Stimulated activated CD4-positive, alpha-beta T cell treated with anti-CD3 and anti-CD28 coated beads, TNF-alpha, amount 100 ng/mL, for 1 hour (primary cell): Measurements from ENCODE around the gene NPW.
"Not testable (repeated sequence)": the region's sequence is repeated elsewhere in the genome, so short reads cannot be mapped to it uniquely, and the experiment has no call there.

Source experiments
- DNase-seq, 3 donors: peaks; one replicate each; pipeline ENCODE4 v3.0.0-alpha.2; 2020; ENCODE audit warnings: low read depth in 3 of 3, low spot score in 1 of 3

Gene NPW

GRCh38 chr16:2019921-2020831 is 591 bp downstream of the NPW start:
- DNase-seq: no peak

DNA sequence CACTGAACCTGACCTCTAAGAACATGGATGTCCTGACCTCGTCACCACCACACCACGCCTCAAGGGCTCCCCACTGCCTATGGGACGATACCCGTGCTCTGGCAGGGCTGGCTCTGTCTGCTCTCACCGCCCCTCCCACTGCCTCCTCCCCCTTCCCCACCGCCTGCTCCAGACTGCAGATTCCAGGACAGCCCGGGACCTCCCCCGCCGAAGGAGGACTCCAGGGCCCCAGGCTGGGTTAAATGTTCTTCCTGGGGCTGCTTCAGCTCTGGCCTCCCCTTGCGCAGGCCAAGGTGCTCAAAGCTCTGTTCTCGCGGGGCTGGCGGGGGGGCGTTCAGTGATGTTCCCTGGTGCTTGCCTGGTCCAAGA is 3.1 kb downstream of the NPW start:
- no peak for DNase-seq

DNA sequence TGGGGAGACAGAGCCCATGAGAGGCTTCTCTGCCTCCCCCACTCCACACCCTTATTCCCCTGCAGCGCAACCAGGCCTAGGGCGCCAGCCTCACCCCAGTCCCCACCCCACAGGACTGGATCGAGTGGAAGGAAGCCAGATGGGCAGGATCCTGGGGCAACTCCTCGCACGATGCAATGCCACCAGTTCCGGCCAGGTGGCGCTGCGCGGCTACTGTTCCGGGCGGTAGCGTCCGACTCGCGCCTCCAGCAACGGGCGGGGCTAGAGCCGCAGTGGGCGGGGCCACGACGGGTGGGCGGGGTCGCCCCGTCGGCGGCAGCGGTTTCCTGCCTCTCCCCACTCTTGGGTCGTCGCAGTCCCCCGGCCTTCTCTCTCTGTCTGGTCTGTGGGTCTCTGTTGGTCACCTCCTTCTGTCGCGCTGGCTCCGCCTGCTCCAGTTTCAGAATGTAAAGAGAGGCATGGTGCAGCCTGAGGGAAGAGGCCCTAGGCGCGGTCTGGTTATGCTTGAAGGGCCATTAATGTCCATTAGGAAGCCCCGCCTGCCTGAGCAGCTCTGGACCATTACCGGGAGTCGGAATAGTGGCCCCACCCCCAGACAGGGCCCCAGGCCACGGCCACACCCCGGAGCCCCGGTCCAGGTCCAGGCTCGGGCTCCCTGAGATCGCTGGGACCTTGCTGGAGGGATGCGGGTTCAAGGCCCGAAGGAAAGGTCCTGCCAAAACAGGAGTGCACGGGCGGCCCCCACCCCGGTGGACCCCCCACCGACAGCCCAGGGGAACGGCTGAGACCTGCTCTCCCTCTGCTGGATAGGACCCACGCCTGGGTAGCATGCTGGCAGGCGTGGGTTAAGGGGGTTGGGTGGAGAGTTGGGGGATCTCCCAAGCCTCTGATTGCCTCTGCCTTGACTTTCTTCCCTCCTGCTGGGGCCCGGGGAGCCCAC is 3.8 kb downstream of the NPW start:
- DNase-seq: peak; percentile 86 to 99 (median 97)

DNA sequence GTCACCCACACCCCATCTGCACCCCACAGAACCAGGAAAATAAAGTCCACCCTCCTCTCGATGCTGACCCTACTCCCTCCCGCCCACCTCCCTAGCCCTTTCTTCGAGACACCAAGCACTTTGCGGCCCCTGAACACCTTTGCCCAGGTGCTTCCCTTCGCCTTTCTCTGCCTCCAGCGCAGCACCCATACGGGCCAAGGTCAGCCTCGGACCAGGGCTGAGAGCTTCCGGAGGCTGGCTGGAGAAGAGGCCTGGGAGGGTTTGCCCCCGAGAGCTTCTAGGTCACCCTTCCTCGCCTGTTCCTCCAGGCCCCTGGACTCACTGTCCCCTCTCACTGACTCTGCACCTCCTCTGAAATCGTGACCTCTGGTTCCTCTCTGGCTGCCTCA is 4.4 kb downstream of the NPW start:
- DNase-seq: no peak

DNA sequence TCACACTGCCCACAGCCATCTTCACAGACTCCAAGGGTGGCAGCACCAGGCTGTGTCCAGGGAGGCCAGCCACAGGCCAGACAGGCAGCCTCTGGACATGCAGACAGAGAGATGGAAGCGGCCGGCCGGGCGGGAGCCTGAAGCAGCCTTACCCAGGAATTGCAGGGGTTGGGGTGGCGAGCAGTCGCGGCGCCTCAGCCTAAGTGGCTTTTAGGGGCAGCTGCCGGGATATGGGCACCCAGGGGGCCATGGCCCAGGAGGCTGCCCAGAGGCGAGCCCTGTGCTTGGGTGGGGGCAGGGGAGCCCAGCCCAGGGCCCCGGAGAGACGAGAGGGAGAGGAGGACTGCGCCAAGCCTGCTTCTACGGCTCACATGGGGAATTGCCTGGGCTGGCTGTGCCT is 5.7 kb downstream of the NPW start:
- DNase-seq: no peak

- no peak for DNase-seq
These were observed 6.4 kb downstream of the NPW start for GRCh38 chr16:2025878-2026460.

DNA sequence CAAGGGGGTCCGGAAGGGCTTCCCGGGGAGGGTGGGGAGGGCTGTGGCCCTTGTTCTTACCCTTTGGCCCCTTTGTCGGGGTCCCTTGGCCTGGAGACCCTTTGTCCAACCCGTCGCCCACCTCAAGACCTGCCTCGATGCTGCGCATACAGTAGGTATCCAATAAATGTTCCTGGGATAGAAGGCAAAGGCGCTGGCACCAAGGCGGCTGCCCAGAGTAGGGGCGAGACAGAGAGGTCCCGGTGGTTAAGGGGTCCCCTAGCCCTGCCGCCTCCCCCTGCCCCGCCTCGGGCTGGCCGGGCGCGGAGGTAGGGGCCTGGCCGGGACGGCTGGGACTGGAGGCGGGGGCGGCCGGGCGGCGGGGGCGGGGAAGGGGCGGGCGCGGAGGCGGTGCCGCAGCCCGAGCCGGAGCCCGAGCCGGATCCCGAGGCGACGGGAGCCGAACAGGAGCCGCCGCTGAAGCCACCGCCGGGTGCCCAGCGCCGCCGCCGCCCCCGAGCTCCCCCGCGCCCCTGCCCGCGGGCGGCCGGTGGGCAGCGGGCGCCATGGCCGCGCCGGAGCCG is 7.0 kb downstream of the NPW start, which contains the start of gene NHERF2:
NHERF2 (plus strand) TSS at position 442 of the 563 bp plus-strand sequence; CDS start at position 546, 104 bp downstream.
- no peak for DNase-seq

- no peak for DNase-seq
These were observed 7.7 kb downstream of the NPW start for GRCh38 chr16:2027024-2028010.

DNA sequence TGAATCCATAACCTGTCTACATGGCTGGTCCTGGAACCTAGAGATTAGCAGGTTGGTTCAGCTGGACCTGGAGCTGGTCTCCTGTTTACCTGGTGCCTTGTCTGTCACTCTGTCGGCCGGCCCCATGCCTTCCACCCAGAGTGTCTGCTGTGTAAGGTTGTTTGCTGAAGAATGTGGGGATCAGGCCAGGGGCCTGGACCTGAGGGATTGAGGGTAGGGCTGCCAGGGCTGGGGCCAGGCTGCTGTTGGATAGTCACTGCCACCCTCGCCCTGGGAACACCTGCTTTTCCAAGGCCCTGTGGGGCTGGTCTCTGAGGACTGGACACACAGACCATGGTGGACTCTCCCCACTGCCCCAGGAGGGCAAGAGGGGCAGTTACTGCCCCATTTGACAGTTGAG is 8.6 kb downstream of the NPW start:
- DNase-seq: no peak

- no peak for DNase-seq
These were observed 9.1 kb downstream of the NPW start for GRCh38 chr16:2028620-2029220.

- DNase-seq: no peak
These were observed 9.8 kb downstream of the NPW start for GRCh38 chr16:2029350-2029749.

DNA sequence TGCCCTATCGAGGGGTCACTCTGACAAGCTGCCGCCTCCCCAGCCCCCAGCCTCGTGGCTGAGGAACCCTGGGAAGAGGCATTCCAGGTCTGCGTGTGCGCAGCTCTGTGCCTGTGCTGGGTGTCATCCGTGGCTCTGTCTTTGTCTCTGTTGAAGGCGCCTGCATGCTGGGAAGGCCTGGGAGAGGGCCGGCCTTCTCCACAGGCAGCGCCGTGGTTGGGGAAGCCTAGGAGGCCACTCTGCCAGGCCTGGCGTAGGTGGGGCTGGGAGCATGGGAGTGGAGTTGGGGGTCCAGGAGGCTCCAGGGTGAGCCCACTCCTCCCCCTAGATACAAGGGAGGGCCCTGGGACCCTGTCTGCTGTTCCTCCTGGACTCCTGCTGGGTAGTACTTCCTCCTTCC is 10.5 kb downstream of the NPW start:
- no peak for DNase-seq

- no peak for DNase-seq
These were observed 11.5 kb downstream of the NPW start for GRCh38 chr16:2031081-2031577.

GRCh38 chr16:2032285-2033056 is 12.9 kb downstream of the NPW start:
- DNase-seq: no peak

- no peak for DNase-seq
These were observed 13.7 kb downstream of the NPW start for GRCh38 chr16:2033057-2033908.

DNA sequence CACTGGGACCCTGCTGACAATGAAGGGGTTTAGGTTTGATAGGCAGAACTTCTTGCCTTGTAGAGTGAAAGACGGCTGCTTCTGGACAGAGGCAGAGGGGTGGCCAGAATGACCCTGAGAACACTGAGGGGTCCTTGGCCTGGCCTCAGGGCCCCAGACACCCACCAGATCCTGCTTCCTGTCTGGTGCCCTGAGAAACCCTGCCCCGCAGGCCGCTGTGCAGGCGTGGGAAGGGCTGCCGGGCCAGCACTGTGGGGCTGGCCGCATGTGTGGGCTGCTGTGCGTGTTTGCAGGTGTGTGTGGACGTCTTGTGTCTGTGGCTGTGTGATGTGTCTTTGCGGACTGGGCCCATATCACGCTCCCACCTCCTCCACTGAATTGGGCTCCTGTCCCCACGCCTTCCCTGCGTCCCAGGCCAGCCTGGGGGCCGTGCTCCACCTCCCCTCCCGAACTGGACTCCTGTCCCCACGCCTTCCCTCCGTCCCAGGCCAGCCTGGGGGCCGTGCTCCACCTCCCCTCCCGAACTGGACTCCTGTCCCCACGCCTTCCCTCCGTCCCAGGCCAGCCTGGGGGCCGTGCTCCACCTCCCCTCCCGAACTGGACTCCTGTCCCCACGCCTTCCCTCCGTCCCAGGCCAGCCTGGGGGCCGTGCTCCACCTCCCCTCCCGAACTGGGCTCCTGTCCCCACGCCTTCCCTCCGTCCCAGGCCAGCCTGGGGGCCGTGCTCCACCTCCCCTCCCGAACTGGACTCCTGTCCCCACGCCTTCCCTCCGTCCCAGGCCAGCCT is 14.5 kb downstream of the NPW start:
- not testable (repeated sequence) for DNase-seq
